ENCODE measurements around the gene SUGCT. TPM values are rescaled to one million over a fixed set of nuclear protein-coding genes. Genes with fewer than 3 reads are reported as not detected.

Gene SUGCT
- total and polyA plus RNA-seq, 2 of the 13 experiments (the other 11 are each of a cell fraction or from before 2014, with no cell fraction given): 10.1 to 22.2 TPM

- no peak overlapping the region for H3K9ac ChIP-seq (ENCODE audit: insufficient read depth, low read depth, low read length)
- intact Hi-C loops (cut with micrococcal nuclease; ENCODE audit: unreplicated experiment) (no loop called here), in situ Hi-C loops (cut with HindIII; ENCODE audit: extremely low pct_ligation_motif_present, low pct_unique_long_range_greater_than_20kb) (no loop called here)
- POLR2A ChIA-PET: no interaction called here
- no TSS peak for BruUV-seq (replicated peaks)
- no peaks in the 10 kb centered on the region for H3K27me3 ChIP-seq (ENCODE audit: control insufficient read depth in 1 of 2, insufficient read depth in 2 of 2, low read length in 2 of 2)
- H3K79me2 ChIP-seq (ENCODE audit: insufficient read depth, low read length): no peaks in the 10 kb centered on the region
- FAIRE-seq: no peak
- H3K36me3 ChIP-seq (replicated peaks in 1 of 2; ENCODE audit: control insufficient read depth in 1 of 2, insufficient read depth in 2 of 2, low read length in 2 of 2): no peaks in the 10 kb centered on the region
- H2AFZ ChIP-seq (ENCODE audit: low read length): no peak overlapping the region
- no peak for DNase-seq (ENCODE audit: low spot score)
- no peak for ATAC-seq
- CTCF ChIA-PET (ENCODE audit: low intra/inter-chr PET ratio, low total read pairs): no interaction called here
- no peak overlapping the region for H3K4me3 ChIP-seq (replicated peaks in 1 of 3; ENCODE audit: insufficient read depth in 1 of 3, low read depth in 2 of 3, low read length in 3 of 3)
- H3K27ac ChIP-seq (ENCODE audit: extremely low read length, insufficient read depth, low read length): no peak overlapping the region
- no peak overlapping the region for H3K4me2 ChIP-seq (ENCODE audit: low read depth, low read length)
- 89% methylated on average over 8 of the region's 8 CpGs for WGBS (ENCODE audit: low lambda C conversion rate)
- H3K9me3 ChIP-seq (ENCODE audit: low read length): peaks cover 5% of the 10 kb centered on the region
- no peaks in the 10 kb centered on the region for H4K20me1 ChIP-seq (ENCODE audit: insufficient read depth, low read length)
- H3K4me1 ChIP-seq (ENCODE audit: insufficient read depth, low read length): no peaks in the 10 kb centered on the region
- no peak for TF ChIP-seq MYNN (CRISPR knock-in tag; IDR thresholded peaks at IDR 0.05; ENCODE audit: low read depth)
- TF ChIP-seq SNAPC2 (CRISPR knock-in tag; IDR thresholded peaks at IDR 0.05): no peak
- no peak for TF ChIP-seq ZNF574 (CRISPR knock-in tag; IDR thresholded peaks at IDR 0.05)
- no peak for TF ChIP-seq ZBTB40 (IDR thresholded peaks at IDR 0.05)
- TF ChIP-seq ZBTB40 (CRISPR knock-in tag; IDR thresholded peaks at IDR 0.05): no peak
- no peak for TF ChIP-seq ZFP36L1 (CRISPR knock-in tag; IDR thresholded peaks at IDR 0.05)
- no peak for TF ChIP-seq CC2D1A (CRISPR knock-in tag; IDR thresholded peaks at IDR 0.05)
- no peak for TF ChIP-seq GTF2F1 (IDR thresholded peaks at IDR 0.05; ENCODE audit: low read length)
- no peak for TF ChIP-seq ZBTB25 (CRISPR knock-in tag; IDR thresholded peaks at IDR 0.05)
- TF ChIP-seq RFX1 (IDR thresholded peaks at IDR 0.05): no peak
- no peak for TF ChIP-seq NFKBIZ (CRISPR knock-in tag; IDR thresholded peaks at IDR 0.05)
These were observed 708.7 kb downstream of the SUGCT start for GRCh38 chr7:40843338-40843985.
